Renal cortical epithelial cell (primary cell): Measurements from ENCODE around the gene NOX3. TPM values are rescaled to one million over a fixed set of nuclear protein-coding genes. Genes with fewer than 3 reads are reported as not detected.
"Not testable (repeated sequence)": the region's sequence is repeated elsewhere in the genome, so short reads cannot be mapped to it uniquely, and the experiment has no call there.

Experiments
- DNase-seq: peaks from one replicate; pipeline ENCODE4 v3.0.0-alpha.2; 2011; ENCODE audit warnings: low read depth
- total RNA-seq: library from RNA; depleted of rRNA; stranded (reverse); fragments of >200 nt; gene quantifications from 2 replicates; pipeline ENCODE4 v1.2.3, GENCODE V29; 2014

Gene NOX3
- total RNA-seq, 1 donor from 2014 or later = not detected

DNA sequence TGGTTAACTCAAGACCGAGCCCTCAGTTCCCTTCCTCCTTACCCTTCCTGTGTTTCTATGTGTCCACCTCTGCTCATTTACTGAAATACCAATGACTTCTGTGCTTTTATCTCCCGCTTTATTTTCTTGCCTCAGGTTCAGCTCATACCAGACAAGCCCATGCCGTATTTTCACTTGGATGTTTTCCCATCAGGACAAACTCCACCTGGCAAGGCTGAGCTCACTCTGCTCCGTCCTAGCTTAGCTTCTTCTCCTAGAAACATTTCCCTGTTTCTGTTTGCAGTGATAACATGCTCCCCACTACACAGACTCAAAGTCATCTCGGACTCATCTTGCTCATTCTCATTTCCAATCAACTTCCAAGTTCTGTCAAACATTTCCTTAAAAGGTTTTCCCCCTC lies 84.4 kb downstream of the NOX3 start:
- DNase-seq = no peak

DNA sequence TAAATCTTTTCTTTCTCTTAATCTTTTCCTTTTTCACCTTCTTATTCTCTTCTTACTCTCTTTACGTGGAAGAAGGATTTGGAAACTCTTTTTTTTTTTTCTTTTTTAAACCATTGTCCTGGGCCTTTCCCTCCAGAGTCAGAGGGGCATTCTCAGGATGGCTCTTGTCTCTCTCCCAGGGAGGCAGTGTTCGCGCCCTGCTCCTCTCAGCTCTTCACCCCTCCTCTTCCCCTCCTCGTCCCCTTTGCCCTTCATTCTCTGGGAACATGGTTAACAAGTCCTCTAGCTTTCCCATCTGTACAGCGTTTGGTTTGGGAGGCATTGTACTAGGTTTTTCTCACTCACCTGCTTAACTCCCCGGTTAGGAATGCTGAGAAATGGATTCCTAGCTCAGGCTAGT lies 89.3 kb downstream of the NOX3 start:
- no peak for DNase-seq

GRCh38 chr6:155364844-155365437 lies 90.7 kb downstream of the NOX3 start:
- DNase-seq = peak; percentile 26

DNA sequence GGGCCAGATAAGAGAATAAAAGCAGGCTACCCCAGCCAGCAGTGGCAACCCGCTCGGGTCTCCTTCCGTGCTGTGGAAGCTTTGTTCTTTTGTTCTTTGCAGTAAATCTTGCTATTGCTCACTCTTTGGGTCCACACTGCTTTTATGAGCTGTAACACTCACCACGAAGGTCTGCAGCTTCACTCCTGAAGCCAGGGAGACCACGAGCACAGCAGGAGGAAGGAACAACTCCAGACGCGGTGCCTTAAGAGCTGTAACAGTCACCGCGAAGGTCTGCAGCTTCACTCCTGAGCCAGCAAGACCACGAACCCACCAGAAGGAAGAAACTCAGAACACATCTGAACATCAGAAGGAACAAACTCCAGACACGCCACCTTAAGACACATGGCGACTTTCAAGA lies 91.6 kb downstream of the NOX3 start:
- not testable (repeated sequence) for DNase-seq

GRCh38 chr6:155362968-155363632 lies 92.5 kb downstream of the NOX3 start:
- DNase-seq = not testable (repeated sequence)

DNA sequence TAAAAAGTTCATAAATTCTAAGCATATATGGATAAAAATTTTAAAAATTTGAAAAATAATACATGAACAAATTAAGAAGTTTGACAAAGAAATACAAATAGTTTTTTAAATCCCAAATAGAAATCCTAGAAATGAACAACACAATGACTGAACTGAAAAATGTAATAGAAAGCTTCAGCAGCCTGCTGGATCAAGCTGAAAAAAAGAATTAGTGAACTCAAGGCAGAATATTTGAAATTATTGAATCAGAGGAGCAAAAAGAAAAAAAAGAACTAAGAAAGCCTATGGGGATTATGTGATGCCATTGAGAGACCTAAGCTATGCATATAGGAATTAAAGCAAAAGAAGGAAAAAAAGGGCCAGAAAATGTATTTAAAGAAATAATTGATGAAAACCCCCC lies 101.5 kb downstream of the NOX3 start:
- DNase-seq = no peak

DNA sequence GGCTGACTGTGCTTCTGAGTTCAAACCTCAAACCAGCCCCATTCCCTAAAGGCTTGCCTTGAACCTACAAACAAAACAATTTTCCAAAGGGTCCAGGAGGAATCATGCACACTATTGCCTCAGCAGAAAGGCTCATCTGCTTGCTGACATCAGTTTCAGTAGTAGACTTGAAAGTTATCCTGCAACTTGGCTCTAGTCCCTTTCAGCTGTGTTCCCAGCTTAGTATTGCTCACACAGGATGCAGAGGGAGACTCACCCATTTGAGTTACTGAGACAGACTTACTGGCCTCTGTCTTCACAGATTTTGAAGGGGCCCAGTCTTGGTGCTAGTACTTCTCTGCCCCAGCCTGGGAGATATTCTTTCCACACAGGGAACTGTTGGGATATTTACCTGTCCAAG lies 102.8 kb downstream of the NOX3 start:
- no peak for DNase-seq

- DNase-seq = no peak
Measured at GRCh38 chr6:155352130-155352420, 103.6 kb downstream of the NOX3 start.

DNA sequence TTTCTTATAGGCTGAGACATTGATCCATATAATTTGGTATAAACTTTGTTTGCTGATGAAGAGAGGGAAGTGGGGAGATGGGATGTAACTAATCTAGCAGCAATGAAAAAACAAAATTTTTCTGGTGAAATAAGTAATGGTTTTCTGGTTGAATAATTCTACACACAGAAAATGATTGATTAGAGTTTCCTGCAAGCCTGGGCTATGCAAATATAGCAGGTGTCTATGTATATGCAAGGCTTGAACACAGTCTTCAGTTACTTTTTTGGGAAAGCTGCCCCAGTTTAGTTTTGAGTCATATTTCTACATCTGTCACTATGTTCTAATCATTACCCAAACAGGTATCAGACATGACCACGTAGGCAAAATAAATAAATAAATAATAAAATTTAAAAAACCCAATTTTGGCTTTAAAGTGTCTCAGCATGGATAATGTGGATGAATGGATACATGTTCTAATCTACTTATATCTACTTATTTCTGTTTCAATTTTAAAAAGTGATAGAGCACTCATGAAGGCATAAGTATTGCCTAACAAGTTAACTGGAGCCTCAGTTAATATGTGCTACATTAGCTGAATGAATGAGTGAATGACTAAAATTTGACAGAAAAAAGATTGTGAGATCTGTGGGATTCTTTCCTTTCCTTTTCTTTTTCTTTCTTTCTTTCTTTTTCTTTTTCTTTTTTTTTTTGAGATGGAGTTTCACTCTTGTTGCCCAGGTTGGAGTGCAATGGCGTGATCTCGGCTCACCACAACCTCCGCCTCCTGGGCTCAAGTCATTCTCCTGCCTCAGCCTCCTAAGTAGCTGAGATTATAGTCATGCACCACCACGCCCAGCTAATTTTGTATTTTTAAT lies 104.1 kb downstream of the NOX3 start:
- no peak for DNase-seq

- no peak for DNase-seq
Measured at GRCh38 chr6:155349956-155350355, 105.7 kb downstream of the NOX3 start.

DNA sequence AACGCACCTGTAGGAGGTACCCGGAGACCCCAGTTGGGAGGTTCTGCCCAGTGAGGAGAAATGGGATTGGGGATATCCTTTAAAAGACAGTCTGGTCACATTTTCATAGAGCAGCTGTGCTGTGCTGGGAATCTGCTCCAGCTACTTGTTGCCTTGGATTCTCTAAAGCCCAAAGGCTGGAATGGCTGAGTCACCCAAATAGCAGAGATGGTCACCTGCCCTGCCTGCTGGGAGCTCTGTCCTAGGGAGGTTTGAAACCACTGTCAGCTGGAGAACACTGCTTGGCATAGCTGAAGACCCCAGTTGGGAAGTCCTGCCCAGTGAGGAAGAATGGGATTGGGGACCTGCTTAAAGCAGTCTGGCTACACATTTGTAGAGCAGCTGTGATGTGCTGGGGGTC lies 106.5 kb downstream of the NOX3 start:
- DNase-seq = no peak

GRCh38 chr6:155347800-155348199 lies 107.8 kb downstream of the NOX3 start:
- DNase-seq = no peak

DNA sequence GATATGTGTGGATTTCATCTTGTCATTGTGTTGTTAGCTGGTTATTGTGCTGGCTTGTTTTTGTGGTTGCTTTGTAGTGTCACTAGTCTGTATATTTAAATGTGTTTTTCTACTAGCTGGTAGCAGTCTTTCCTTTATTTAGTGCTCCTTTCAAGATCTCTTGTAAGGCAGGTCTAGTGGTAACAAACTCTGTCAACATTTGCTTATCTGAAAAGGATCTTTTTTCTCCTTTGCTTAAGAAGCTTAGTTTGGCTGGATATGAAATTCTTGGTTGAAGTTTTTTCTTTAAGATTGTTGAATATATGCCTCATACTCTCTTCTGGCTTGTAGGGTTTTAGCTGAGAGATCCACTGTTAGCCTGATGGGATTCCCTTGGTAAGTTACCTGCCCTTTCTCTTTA lies 108.7 kb downstream of the NOX3 start:
- DNase-seq = no peak

Other genes starting within 250 kb of the NOX3 start
- not detected in 2 replicates for gene CLDN20, start 191.8 kb downstream of the NOX3 start, total RNA-seq
- gene TFB1M, start 141.4 kb downstream of the NOX3 start, total RNA-seq = 11.8 and 21.7 TPM in 2 replicates